22Rv1 (cell line): ENCODE data around the gene ILK.

Experiments
- CTCF ChIP-seq: fragments of 450-650 bp; IDR thresholded peaks from 2 replicates; pipeline ENCODE4 v1.5.1; 2017; ENCODE audit warnings: mild to moderate bottlenecking
- ZFX ChIP-seq: fragments of 450-650 bp; IDR thresholded peaks from 2 replicates; pipeline ENCODE4 v1.6.1; 2017; ENCODE audit warnings: antibody characterized with exemption, borderline replicate concordance

GRCh38 chr11:6604081-6604626 is 580 bp downstream of the ILK start:
- TF ChIP-seq CTCF: no peak; the same call in 1 of the 2 replicates
- no peak for TF ChIP-seq ZFX
